ENCODE results near the gene CHN2. TPM values are rescaled to one million over a fixed set of nuclear protein-coding genes. Genes with fewer than 3 reads are reported as not detected.

CHN2 gene
- total RNA-seq, 1 experiment from 2014 or later = 5.0 TPM

- Mint-ChIP-seq H3K9me3 (no peaks in the 10 kb centered on the region; the same call in 1 of the 2 replicates), H3K36me3 (no peaks in the 10 kb centered on the region), H3K27me3 (ENCODE audit: low read depth) (no peaks in the 10 kb centered on the region), H3K27ac (no peak overlapping the region), H3K4me1 (peaks cover 2% of the 10 kb centered on the region; the same call in 1 of the 2 replicates), H3K4me3 (no peak overlapping the region)
- ChIA-PET POLR2A (no interaction called here), CTCF (interaction anchor here (1.2 to 1.7 kb wide), 3 partner anchors 301 to 488 kb away, joined by 4 read pairs; no protein-coding TSS in a partner anchor)
- no peak for ATAC-seq
- TF ChIP-seq GTF2I (CRISPR knock-in tag; conservative IDR thresholded peaks at IDR 0.05) (no peak), PRDM15 (CRISPR knock-in tag; IDR thresholded peaks at IDR 0.05) (no peak), CDX4 (CRISPR knock-in tag; IDR thresholded peaks at IDR 0.05; ENCODE audit: borderline replicate concordance) (no peak), SP1 (CRISPR knock-in tag; conservative IDR thresholded peaks at IDR 0.05) (no peak), TEAD4 (CRISPR knock-in tag; IDR thresholded peaks at IDR 0.05) (no peak), ELF4 (CRISPR knock-in tag; IDR thresholded peaks at IDR 0.05; ENCODE audit: low read depth) (no peak), OVOL2 (CRISPR knock-in tag; IDR thresholded peaks at IDR 0.05; ENCODE audit: borderline replicate concordance) (no peak), NFATC4 (CRISPR knock-in tag; IDR thresholded peaks at IDR 0.05) (no peak), ATF2 (CRISPR knock-in tag; IDR thresholded peaks at IDR 0.05; ENCODE audit: borderline replicate concordance, low read depth) (no peak), GABPB1 (CRISPR knock-in tag; IDR thresholded peaks at IDR 0.05) (no peak), ZNF138 (CRISPR knock-in tag; conservative IDR thresholded peaks at IDR 0.05) (no peak), USF2 (CRISPR knock-in tag; IDR thresholded peaks at IDR 0.05) (no peak), ZNF219 (CRISPR knock-in tag; IDR thresholded peaks at IDR 0.05; ENCODE audit: borderline replicate concordance) (no peak), E2F1 (CRISPR knock-in tag; IDR thresholded peaks at IDR 0.05) (no peak), ZBTB43 (CRISPR knock-in tag; IDR thresholded peaks at IDR 0.05) (no peak)
- TF ChIP-seq, protein P1, sequence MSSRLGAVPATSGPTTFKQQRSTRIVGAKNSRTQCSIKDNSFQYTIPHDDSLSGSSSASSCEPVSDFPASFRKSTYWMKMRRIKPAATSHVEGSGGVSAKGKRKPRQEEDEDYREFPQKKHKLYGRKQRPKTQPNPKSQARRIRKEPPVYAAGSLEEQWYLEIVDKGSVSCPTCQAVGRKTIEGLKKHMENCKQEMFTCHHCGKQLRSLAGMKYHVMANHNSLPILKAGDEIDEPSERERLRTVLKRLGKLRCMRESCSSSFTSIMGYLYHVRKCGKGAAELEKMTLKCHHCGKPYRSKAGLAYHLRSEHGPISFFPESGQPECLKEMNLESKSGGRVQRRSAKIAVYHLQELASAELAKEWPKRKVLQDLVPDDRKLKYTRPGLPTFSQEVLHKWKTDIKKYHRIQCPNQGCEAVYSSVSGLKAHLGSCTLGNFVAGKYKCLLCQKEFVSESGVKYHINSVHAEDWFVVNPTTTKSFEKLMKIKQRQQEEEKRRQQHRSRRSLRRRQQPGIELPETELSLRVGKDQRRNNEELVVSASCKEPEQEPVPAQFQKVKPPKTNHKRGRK (CRISPR knock-in tag; IDR thresholded peaks at IDR 0.05; ENCODE audit: borderline replicate concordance) = no peak
- TF ChIP-seq, protein P2, sequence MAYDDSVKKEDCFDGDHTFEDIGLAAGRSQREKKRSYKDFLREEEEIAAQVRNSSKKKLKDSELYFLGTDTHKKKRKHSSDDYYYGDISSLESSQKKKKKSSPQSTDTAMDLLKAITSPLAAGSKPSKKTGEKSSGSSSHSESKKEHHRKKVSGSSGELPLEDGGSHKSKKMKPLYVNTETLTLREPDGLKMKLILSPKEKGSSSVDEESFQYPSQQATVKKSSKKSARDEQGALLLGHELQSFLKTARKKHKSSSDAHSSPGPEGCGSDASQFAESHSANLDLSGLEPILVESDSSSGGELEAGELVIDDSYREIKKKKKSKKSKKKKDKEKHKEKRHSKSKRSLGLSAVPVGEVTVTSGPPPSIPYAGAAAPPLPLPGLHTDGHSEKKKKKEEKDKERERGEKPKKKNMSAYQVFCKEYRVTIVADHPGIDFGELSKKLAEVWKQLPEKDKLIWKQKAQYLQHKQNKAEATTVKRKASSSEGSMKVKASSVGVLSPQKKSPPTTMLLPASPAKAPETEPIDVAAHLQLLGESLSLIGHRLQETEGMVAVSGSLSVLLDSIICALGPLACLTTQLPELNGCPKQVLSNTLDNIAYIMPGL (CRISPR knock-in tag; IDR thresholded peaks at IDR 0.05) = no peak
- no peak for DNase-seq (ENCODE audit: low spot score)
Observed at GRCh38 chr7:29415215-29415614, 220.6 kb downstream of the CHN2 start.

Data from WTC11 (cell line).